NCI-H1694 treated with DMSO at 0.1 percent for 48 hours (cell line): ENCODE measurements around the gene POMT2.
"Not testable (repeated sequence)": the region's sequence is repeated elsewhere in the genome, so short reads cannot be mapped to it uniquely, and the experiment has no call there.

Source experiments
- DNase-seq: peaks from one replicate; lab custom pipeline; 2025; lab: John Stamatoyannopoulos, UW

The POMT2 gene

GRCh38 chr14:77324289-77324688 lies 3.6 kb upstream of the POMT2 start:
- no peak for DNase-seq

GRCh38 chr14:77323571-77323970 lies 2.9 kb upstream of the POMT2 start:
- no peak for DNase-seq

- no peak for DNase-seq
These were observed 2.3 kb upstream of the POMT2 start for GRCh38 chr14:77322951-77323350.

GRCh38 chr14:77322250-77322902 lies 1.7 kb upstream of the POMT2 start:
- DNase-seq, result no peak

GRCh38 chr14:77319422-77319821 lies 1.3 kb downstream of the POMT2 start:
- DNase-seq, result peak; percentile 49

- not testable (repeated sequence) for DNase-seq
These were observed 1.9 kb downstream of the POMT2 start for GRCh38 chr14:77318756-77319155.

GRCh38 chr14:77318006-77318553 lies 2.6 kb downstream of the POMT2 start:
- no peak for DNase-seq

- no peak for DNase-seq
These were observed 3.8 kb downstream of the POMT2 start for GRCh38 chr14:77316872-77317301.

- no peak for DNase-seq
These were observed 4.5 kb downstream of the POMT2 start for GRCh38 chr14:77316195-77316505.

- DNase-seq, result no peak
These were observed 5.9 kb downstream of the POMT2 start for GRCh38 chr14:77314539-77315457.

GRCh38 chr14:77314043-77314442 lies 6.6 kb downstream of the POMT2 start:
- no peak for DNase-seq

- no peak for DNase-seq
These were observed 7.3 kb downstream of the POMT2 start for GRCh38 chr14:77313371-77313770.

GRCh38 chr14:77311217-77311616 lies 9.5 kb downstream of the POMT2 start:
- DNase-seq, result no peak

GRCh38 chr14:77310026-77310425 lies 10.7 kb downstream of the POMT2 start:
- peak; percentile 15 for DNase-seq

GRCh38 chr14:77309131-77309530 lies 11.6 kb downstream of the POMT2 start:
- DNase-seq, result no peak

GRCh38 chr14:77306851-77307496 lies 13.7 kb downstream of the POMT2 start:
- DNase-seq, result peak; percentile 76

- DNase-seq, result peak; percentile 53
These were observed 14.3 kb downstream of the POMT2 start for GRCh38 chr14:77306416-77306815.

- DNase-seq, result peak; percentile 39
These were observed 15.0 kb downstream of the POMT2 start for GRCh38 chr14:77305696-77306095.

- DNase-seq, result no peak
These were observed 17.1 kb downstream of the POMT2 start for GRCh38 chr14:77303417-77304156.

- DNase-seq, result no peak
These were observed 17.8 kb downstream of the POMT2 start for GRCh38 chr14:77302926-77303325.

GRCh38 chr14:77301103-77301502 lies 19.6 kb downstream of the POMT2 start:
- DNase-seq, result peak; percentile 88

GRCh38 chr14:77299771-77300170 lies 20.9 kb downstream of the POMT2 start:
- DNase-seq, result no peak
